ENCODE measurements around the gene ITPK1. TPM values are rescaled to one million over a fixed set of nuclear protein-coding genes. Genes with fewer than 3 reads are reported as not detected.
"Not testable (repeated sequence)": the region's sequence is repeated elsewhere in the genome, so short reads cannot be mapped to it uniquely, and the experiment has no call there.

ITPK1 gene
- total RNA-seq, 1 experiment from 2014 or later, result 66.2 TPM

GRCh38 chr14:93142854-93143652 is 27.3 kb upstream of the ITPK1 start:
- TF ChIP-seq EZH2 (IDR thresholded peaks at IDR 0.05; ENCODE audit: low read length, unreplicated experiment) (no peak), EZH2phosphoT487 (IDR thresholded peaks at IDR 0.05; ENCODE audit: borderline replicate concordance, low read length) (no peak), CTCF (conservative IDR thresholded peaks at IDR 0.05; ENCODE audit: low read depth, low read length) (no peak)
- ChIA-PET POLR2A (ENCODE audit: unreplicated experiment) (no interaction called here), CTCF (no interaction called here)
- Histone ChIP-seq H3K4me2 (ENCODE audit: low read length) (no peak overlapping the region), H3K27ac (ENCODE audit: low read length) (no peak overlapping the region), H3K9ac (ENCODE audit: low read length) (no peak overlapping the region), H2AFZ (ENCODE audit: low read length) (no peak overlapping the region), H3K4me3 (ENCODE audit: low read length) (no peak overlapping the region), H4K20me1 (ENCODE audit: low read length) (no peaks in the 10 kb centered on the region), H3K27me3 (ENCODE audit: low read length) (no peaks in the 10 kb centered on the region), H3K36me3 (ENCODE audit: low read depth, low read length) (no peaks in the 10 kb centered on the region), H3F3A (ENCODE audit: low read length, unreplicated experiment) (no peaks in the 10 kb centered on the region), H3K4me1 (ENCODE audit: insufficient read depth, low read length) (no peaks in the 10 kb centered on the region; the same call in 1 of the 2 replicates), H3K9me2 (replicated peaks; ENCODE audit: low read length) (no peaks in the 10 kb centered on the region), H3K79me2 (ENCODE audit: low read length) (no peaks in the 10 kb centered on the region), H3K9me3 (ENCODE audit: low read length) (no peaks in the 10 kb centered on the region)
- no peak for DNase-seq
- no peak for ATAC-seq
- intact Hi-C loops (cut with micrococcal nuclease), result no loop called here
- no TSS peak for BruUV-seq (replicated peaks)

GRCh38 chr14:93137864-93138263 is 22.1 kb upstream of the ITPK1 start:
- no peaks in the 10 kb centered on the region; the same call in 1 of the 2 replicates for H3K4me1 ChIP-seq (ENCODE audit: insufficient read depth, low read length)
- no peak overlapping the region for H3K4me2 ChIP-seq (ENCODE audit: low read length)
- H3K9ac ChIP-seq (ENCODE audit: low read length), result no peak overlapping the region
- peak; percentile 28 for DNase-seq
- CTCF ChIA-PET, result interaction anchor here (0.6 to 1.3 kb wide), 4 partner anchors 11 to 37 kb away, joined by 3 to 15 read pairs (median 4); partner anchors contain the start of gene ITPK1
- no peaks in the 10 kb centered on the region for H3F3A ChIP-seq (ENCODE audit: low read length, unreplicated experiment)
- H3K79me2 ChIP-seq (ENCODE audit: low read length), result no peaks in the 10 kb centered on the region
- TF ChIP-seq EZH2phosphoT487 (IDR thresholded peaks at IDR 0.05; ENCODE audit: borderline replicate concordance, low read length) (no peak), CTCF (conservative IDR thresholded peaks at IDR 0.05; ENCODE audit: low read depth, low read length) (peak; percentile 25; the same call in 1 of the 2 replicates), EZH2 (IDR thresholded peaks at IDR 0.05; ENCODE audit: low read length, unreplicated experiment) (no peak)
- no peak overlapping the region for H3K4me3 ChIP-seq (ENCODE audit: low read length)
- H3K9me3 ChIP-seq (ENCODE audit: low read length), result no peaks in the 10 kb centered on the region
- intact Hi-C loops (cut with micrococcal nuclease), result no loop called here
- H2AFZ ChIP-seq (ENCODE audit: low read length), result peak overlapping the region; percentile 56
- POLR2A ChIA-PET (ENCODE audit: unreplicated experiment), result interaction anchor here (1.0 kb wide), 1 partner anchor 23 kb away, joined by 6 read pairs; no protein-coding TSS in a partner anchor
- no peaks in the 10 kb centered on the region for H4K20me1 ChIP-seq (ENCODE audit: low read length)
- H3K27ac ChIP-seq (ENCODE audit: low read length), result no peak overlapping the region
- no TSS peak for BruUV-seq (replicated peaks)
- H3K36me3 ChIP-seq (ENCODE audit: low read depth, low read length), result no peaks in the 10 kb centered on the region
- H3K9me2 ChIP-seq (replicated peaks; ENCODE audit: low read length), result no peaks in the 10 kb centered on the region
- ATAC-seq, result peak; percentile 22
- no peaks in the 10 kb centered on the region for H3K27me3 ChIP-seq (ENCODE audit: low read length)

GRCh38 chr14:93136508-93136907 is 20.8 kb upstream of the ITPK1 start:
- H3K4me1 ChIP-seq (ENCODE audit: insufficient read depth, low read length); H3K79me2 ChIP-seq (ENCODE audit: low read length); CTCF ChIA-PET; H3K9me2 ChIP-seq (replicated peaks; ENCODE audit: low read length); DNase-seq; H2AFZ ChIP-seq (ENCODE audit: low read length); POLR2A ChIA-PET (ENCODE audit: unreplicated experiment); H3F3A ChIP-seq (ENCODE audit: low read length, unreplicated experiment); BruUV-seq (replicated peaks); H3K27me3 ChIP-seq (ENCODE audit: low read length); H3K27ac ChIP-seq (ENCODE audit: low read length); H3K9ac ChIP-seq (ENCODE audit: low read length); H3K9me3 ChIP-seq (ENCODE audit: low read length); H3K4me2 ChIP-seq (ENCODE audit: low read length); ATAC-seq; H3K4me3 ChIP-seq (ENCODE audit: low read length); H3K36me3 ChIP-seq (ENCODE audit: low read depth, low read length); H4K20me1 ChIP-seq (ENCODE audit: low read length); intact Hi-C loops (cut with micrococcal nuclease): not testable (repeated sequence)

Measured in PC-3 (cell line).